ENCODE measurements around the gene ABCB8. TPM values are rescaled to one million over a fixed set of nuclear protein-coding genes. Genes with fewer than 3 reads are reported as not detected.

Gene ABCB8
- total and polyA plus RNA-seq, 2 of the 4 experiments (the other 2 are of a cell fraction), result 16.3 to 26.8 TPM

DNA sequence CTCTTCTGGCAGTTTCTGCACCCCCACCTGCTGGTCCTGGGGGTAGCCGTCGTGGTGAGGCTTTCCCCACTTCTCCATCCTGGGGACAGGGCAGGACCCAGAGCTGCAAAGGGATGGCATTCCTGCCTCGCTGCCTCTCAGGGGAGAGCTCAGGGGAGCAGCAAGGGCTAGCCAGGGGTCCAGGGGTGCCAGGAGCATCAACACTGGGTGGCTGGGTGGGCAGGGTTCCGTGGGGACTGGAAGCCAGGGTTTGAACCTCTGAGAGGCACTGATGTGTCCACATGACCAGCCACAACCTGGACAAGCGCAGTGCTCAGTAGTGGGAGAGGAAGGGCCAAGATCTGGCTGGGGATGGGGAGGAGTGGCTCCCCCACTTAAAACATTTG, 5.6 kb downstream of the ABCB8 start:
- Histone ChIP-seq H4K20me1 (ENCODE audit: insufficient read depth, low read length) (peaks cover under 1% of the 10 kb centered on the region; the same call in 1 of the 2 replicates), H3K36me3 (ENCODE audit: control insufficient read depth, insufficient read depth, low read length) (peaks cover 30% of the 10 kb centered on the region), H3K56ac (ENCODE audit: extremely low read depth, insufficient read depth, low read length) (no peak overlapping the region), H4K5ac (ENCODE audit: low read depth, low read length) (no peak overlapping the region), H2BK120ac (ENCODE audit: low read depth, low read length) (no peak overlapping the region), H3K27ac (ENCODE audit: insufficient read depth, low read length) (no peak overlapping the region), H3K23ac (ENCODE audit: low read depth, low read length) (no peak overlapping the region), H3K14ac (replicated peaks; ENCODE audit: low read depth, low read length) (no peak overlapping the region), H4K91ac (ENCODE audit: insufficient read depth, low read depth, low read length) (no peak overlapping the region), H2BK5ac (ENCODE audit: low read depth, low read length, poor library complexity, severe bottlenecking) (no peak overlapping the region), H2BK20ac (ENCODE audit: low read depth, low read length) (no peak overlapping the region), H2AFZ (replicated peaks; ENCODE audit: low read length, poor library complexity) (no peak overlapping the region), H3K27me3 (ENCODE audit: control insufficient read depth, insufficient read depth, low read length) (no peaks in the 10 kb centered on the region), H2AK5ac (ENCODE audit: low read depth, low read length) (no peak overlapping the region), H3K4me2 (ENCODE audit: low read depth, low read length) (no peak overlapping the region), H3K4ac (ENCODE audit: low read depth, low read length) (no peak overlapping the region), H3K9ac (ENCODE audit: low read depth, low read length) (no peak overlapping the region), H2AK9ac (replicated peaks; ENCODE audit: low read depth, low read length, poor library complexity) (peak overlapping the region; percentile 42), H3K4me3 (ENCODE audit: insufficient read depth, low read depth, low read length) (no peak overlapping the region), H3K9me3 (ENCODE audit: control insufficient read depth, insufficient read depth, low read length) (no peaks in the 10 kb centered on the region), H3K4me1 (ENCODE audit: control insufficient read depth, insufficient read depth, low read length) (peaks cover 8% of the 10 kb centered on the region), H2BK15ac (ENCODE audit: low read depth, low read length) (no peak overlapping the region), H3K9me1 (ENCODE audit: insufficient read depth, low read length) (peaks cover 7% of the 10 kb centered on the region), H3K79me1 (ENCODE audit: low read depth in 1 of 2, low read length in 2 of 2) (peaks cover 10 to 28% of the 10 kb centered on the region in 2 experiments; a peak in 3 of 4 replicates), H4K8ac (ENCODE audit: low read depth in 2 of 2, low read length in 2 of 2) (no peak overlapping the region), H3K18ac (ENCODE audit: low read depth, low read length) (no peak overlapping the region)
- CTCF ChIA-PET, result interaction anchor here (0.5 kb wide), 1 partner anchor 22 kb away, joined by 3 read pairs; no protein-coding TSS in a partner anchor
- ATAC-seq (ENCODE audit: low read depth), result no peak
- no CpG with 5 or more reads among the region's 5 CpGs for WGBS, 2 experiments (ENCODE audit: extremely low coverage in 2 of 2, insufficient read length in 1 of 2)
- dilution Hi-C loops (cut with HindIII; ENCODE audit: low sequenced_read_pairs, unreplicated experiment) (no loop called here), intact Hi-C loops (cut with micrococcal nuclease) (no loop called here), in situ Hi-C loops (cut with MboI; ENCODE audit: low sequenced_read_pairs) (no loop called here)
- TF ChIP-seq, protein P1, sequence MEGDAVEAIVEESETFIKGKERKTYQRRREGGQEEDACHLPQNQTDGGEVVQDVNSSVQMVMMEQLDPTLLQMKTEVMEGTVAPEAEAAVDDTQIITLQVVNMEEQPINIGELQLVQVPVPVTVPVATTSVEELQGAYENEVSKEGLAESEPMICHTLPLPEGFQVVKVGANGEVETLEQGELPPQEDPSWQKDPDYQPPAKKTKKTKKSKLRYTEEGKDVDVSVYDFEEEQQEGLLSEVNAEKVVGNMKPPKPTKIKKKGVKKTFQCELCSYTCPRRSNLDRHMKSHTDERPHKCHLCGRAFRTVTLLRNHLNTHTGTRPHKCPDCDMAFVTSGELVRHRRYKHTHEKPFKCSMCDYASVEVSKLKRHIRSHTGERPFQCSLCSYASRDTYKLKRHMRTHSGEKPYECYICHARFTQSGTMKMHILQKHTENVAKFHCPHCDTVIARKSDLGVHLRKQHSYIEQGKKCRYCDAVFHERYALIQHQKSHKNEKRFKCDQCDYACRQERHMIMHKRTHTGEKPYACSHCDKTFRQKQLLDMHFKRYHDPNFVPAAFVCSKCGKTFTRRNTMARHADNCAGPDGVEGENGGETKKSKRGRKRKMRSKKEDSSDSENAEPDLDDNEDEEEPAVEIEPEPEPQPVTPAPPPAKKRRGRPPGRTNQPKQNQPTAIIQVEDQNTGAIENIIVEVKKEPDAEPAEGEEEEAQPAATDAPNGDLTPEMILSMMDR (conservative IDR thresholded peaks at IDR 0.05; ENCODE audit: low read depth, low read length), result no peak
- no peak for TF ChIP-seq MAZ (IDR thresholded peaks at IDR 0.05; ENCODE audit: borderline replicate concordance, low read depth, low read length)
- TF ChIP-seq RFX5 (IDR thresholded peaks at IDR 0.05; ENCODE audit: low read depth, low read length), result no peak
- no peak for TF ChIP-seq POLR2A (IDR thresholded peaks at IDR 0.05; ENCODE audit: low read depth, low read length)
- TF ChIP-seq SMC3 (IDR thresholded peaks at IDR 0.05; ENCODE audit: low read depth, low read length), result no peak
- no peak for TF ChIP-seq CEBPB (IDR thresholded peaks at IDR 0.05; ENCODE audit: low read depth, low read length)
- TF ChIP-seq, protein P2, sequence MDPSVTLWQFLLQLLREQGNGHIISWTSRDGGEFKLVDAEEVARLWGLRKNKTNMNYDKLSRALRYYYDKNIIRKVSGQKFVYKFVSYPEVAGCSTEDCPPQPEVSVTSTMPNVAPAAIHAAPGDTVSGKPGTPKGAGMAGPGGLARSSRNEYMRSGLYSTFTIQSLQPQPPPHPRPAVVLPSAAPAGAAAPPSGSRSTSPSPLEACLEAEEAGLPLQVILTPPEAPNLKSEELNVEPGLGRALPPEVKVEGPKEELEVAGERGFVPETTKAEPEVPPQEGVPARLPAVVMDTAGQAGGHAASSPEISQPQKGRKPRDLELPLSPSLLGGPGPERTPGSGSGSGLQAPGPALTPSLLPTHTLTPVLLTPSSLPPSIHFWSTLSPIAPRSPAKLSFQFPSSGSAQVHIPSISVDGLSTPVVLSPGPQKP (IDR thresholded peaks at IDR 0.05; ENCODE audit: borderline replicate concordance, low read depth, low read length), result no peak
- no peak for TF ChIP-seq BHLHE40 (IDR thresholded peaks at IDR 0.05; ENCODE audit: low read depth, low read length)
- TF ChIP-seq, protein P3, sequence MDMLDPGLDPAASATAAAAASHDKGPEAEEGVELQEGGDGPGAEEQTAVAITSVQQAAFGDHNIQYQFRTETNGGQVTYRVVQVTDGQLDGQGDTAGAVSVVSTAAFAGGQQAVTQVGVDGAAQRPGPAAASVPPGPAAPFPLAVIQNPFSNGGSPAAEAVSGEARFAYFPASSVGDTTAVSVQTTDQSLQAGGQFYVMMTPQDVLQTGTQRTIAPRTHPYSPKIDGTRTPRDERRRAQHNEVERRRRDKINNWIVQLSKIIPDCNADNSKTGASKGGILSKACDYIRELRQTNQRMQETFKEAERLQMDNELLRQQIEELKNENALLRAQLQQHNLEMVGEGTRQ (IDR thresholded peaks at IDR 0.05; ENCODE audit: low read depth, low read length), result no peak
- POLR2A ChIA-PET (ENCODE audit: unreplicated experiment), result no interaction called here
- DNase-seq, result no peak
- BruUV-seq (replicated peaks), result no TSS peak
